HG02870 (cell line): ENCODE results near the gene PDCD4.
"Not testable (repeated sequence)": the region's sequence is repeated elsewhere in the genome, so short reads cannot be mapped to it uniquely, and the experiment has no call there.

Experiments
- ATAC-seq: cut with Tn5 transposase; IDR thresholded peaks from one replicate; pipeline ENCODE4 v1.9.1; 2021; ENCODE audit warnings: mild to moderate bottlenecking, moderate library complexity; ENCODE audit not compliant: unreplicated experiment

Gene PDCD4

GRCh38 chr10:110880012-110880411 lies 8.3 kb downstream of the PDCD4 start:
- no peak for ATAC-seq

GRCh38 chr10:110881247-110881646 lies 9.5 kb downstream of the PDCD4 start:
- ATAC-seq, result no peak

- no peak for ATAC-seq
These were observed 10.2 kb downstream of the PDCD4 start for GRCh38 chr10:110881905-110882304.

GRCh38 chr10:110883924-110884323 lies 12.2 kb downstream of the PDCD4 start:
- ATAC-seq, result no peak

GRCh38 chr10:110885932-110886674 lies 14.4 kb downstream of the PDCD4 start:
- ATAC-seq, result no peak

- ATAC-seq, result no peak
These were observed 15.8 kb downstream of the PDCD4 start for GRCh38 chr10:110887560-110887959.

- no peak for ATAC-seq
These were observed 21.0 kb downstream of the PDCD4 start for GRCh38 chr10:110892602-110893288.

GRCh38 chr10:110893559-110894179 lies 21.9 kb downstream of the PDCD4 start:
- peak; percentile 80 for ATAC-seq

- no peak for ATAC-seq
These were observed 25.5 kb downstream of the PDCD4 start for GRCh38 chr10:110897184-110897583.

GRCh38 chr10:110898391-110898790 lies 26.7 kb downstream of the PDCD4 start:
- no peak for ATAC-seq

GRCh38 chr10:110900983-110901382 lies 29.3 kb downstream of the PDCD4 start:
- ATAC-seq, result no peak

- no peak for ATAC-seq
These were observed 30.5 kb downstream of the PDCD4 start for GRCh38 chr10:110901954-110902819.

GRCh38 chr10:110903280-110904278 lies 31.9 kb downstream of the PDCD4 start:
- ATAC-seq, result peak; percentile 63

GRCh38 chr10:110910138-110910537 lies 38.4 kb downstream of the PDCD4 start:
- no peak for ATAC-seq

- ATAC-seq, result no peak
These were observed 40.6 kb downstream of the PDCD4 start for GRCh38 chr10:110912374-110912773.

- no peak for ATAC-seq
These were observed 42.7 kb downstream of the PDCD4 start for GRCh38 chr10:110914431-110914830.

GRCh38 chr10:110915035-110915434 lies 43.3 kb downstream of the PDCD4 start:
- no peak for ATAC-seq

GRCh38 chr10:110915600-110915999 lies 43.9 kb downstream of the PDCD4 start:
- ATAC-seq, result not testable (repeated sequence)

- ATAC-seq, result no peak
These were observed 45.0 kb downstream of the PDCD4 start for GRCh38 chr10:110916554-110917346.
